Prostate gland (tissue), 2 donors: ENCODE data around the gene SEMA7A. TPM values are rescaled to one million over a fixed set of nuclear protein-coding genes. Genes with fewer than 3 reads are reported as not detected.

Experiments
- DNase-seq: peaks from one replicate; pipeline ENCODE4 v3.0.0-alpha.2; 2019; ENCODE audit warnings: low spot score
- H3K27ac ChIP-seq, 2 donors: fragments of 200-600 bp; sonication (generic); 2 replicates each; pipeline ENCODE4 v1.5.1; 2017 to 2019
- H3K27me3 ChIP-seq: fragments of 200-600 bp; sonication (generic); replicated peaks from 2 replicates; pipeline ENCODE4 v1.5.1; 2019; ENCODE audit not compliant: insufficient read depth
- H3K36me3 ChIP-seq, 2 donors: fragments of 200-600 bp; sonication (generic); 1 replicate in 1 of 2; 2 replicates in 1 of 2; pipeline versions ENCODE4 v1.5.1 to v1.8.1; 2017 to 2019
- H3K4me1 ChIP-seq: fragments of 200-600 bp; sonication (generic); replicated peaks from 2 replicates; pipeline ENCODE4 v1.5.1; 2019
- H3K4me3 ChIP-seq, 2 donors: fragments of 200-600 bp; sonication (generic); 2 replicates each; pipeline ENCODE4 v1.5.1; 2017 to 2019
- H3K9me3 ChIP-seq: fragments of 200-600 bp; sonication (generic); 2 replicates; pipeline ENCODE4 v1.5.1; 2017
- CTCF ChIP-seq, 4 experiments: fragments of 200-600 bp in 2 of 4; fragments of 450-650 bp in 2 of 4; sonication (generic) in 2 of 4; IDR thresholded peaks; 1 replicate in 3 of 4; 2 replicates in 1 of 4; pipeline ENCODE4 v1.5.1; 2016 to 2019; ENCODE audit warnings: antibody characterized with exemption in 4 of 4, mild to moderate bottlenecking in 2 of 4, moderate library complexity in 2 of 4
- POLR2A ChIP-seq: fragments of 450-650 bp; IDR thresholded peaks from one replicate; pipeline ENCODE4 v1.6.1; 2016; ENCODE audit warnings: antibody characterized with exemption, mild to moderate bottlenecking
- POLR2AphosphoS5 ChIP-seq: sonication (generic); formaldehyde crosslinking; IDR thresholded peaks from one replicate; pipeline ENCODE4 v1.6.1; 2017; ENCODE audit warnings: antibody characterized with exemption
- WGBS: methylation state at CpG from one replicate; pipeline ENCODE4 v1.1.5; 2018; 5-methylcytosine and 5-hydroxymethylcytosine counted together
- intact Hi-C: fragments of 100-400 bp; cut with DNase I; formaldehyde crosslinking; loops from one replicate; pipeline ENCODE4 v1.14.2; 2022
- total RNA-seq, 2 donors: library from RNA; depleted of rRNA; stranded (reverse); fragments of >200 nt; gene quantifications; one replicate each; pipeline ENCODE4 v1.1.0, GENCODE V29; 2016

Gene SEMA7A
- total RNA-seq, 2 donors from 2014 or later = 1.3 to 171 TPM

- TF ChIP-seq POLR2A = no peak
- TF ChIP-seq CTCF (IDR thresholded peaks at IDR 0.05) = no peak
- no peak for TF ChIP-seq POLR2AphosphoS5
- WGBS = over 99% methylated on average over 6 of the region's 6 CpGs
- Histone ChIP-seq H3K4me1 (no peaks in the 10 kb centered on the region), H3K9me3 (no peaks in the 10 kb centered on the region), H3K36me3 (no peaks in the 10 kb centered on the region), H3K27ac (no peak overlapping the region), H3K27me3 (no peaks in the 10 kb centered on the region), H3K4me3 (no peak overlapping the region)
- intact Hi-C loops = no loop called here
- no peak for DNase-seq
Measured at GRCh38 chr15:74468341-74469032, 34.7 kb upstream of the SEMA7A start.

GRCh38 chr15:74466570-74466969 lies 32.8 kb upstream of the SEMA7A start:
- WGBS = 93% methylated on average over 1 of the region's 1 CpG
- Histone ChIP-seq H3K9me3 (no peaks in the 10 kb centered on the region), H3K27ac (no peak overlapping the region), H3K4me1 (no peaks in the 10 kb centered on the region), H3K36me3 (no peaks in the 10 kb centered on the region), H3K4me3 (no peak overlapping the region), H3K27me3 (no peaks in the 10 kb centered on the region)
- intact Hi-C loops = no loop called here
- no peak for TF ChIP-seq CTCF (IDR thresholded peaks at IDR 0.05)
- TF ChIP-seq POLR2AphosphoS5 = no peak
- no peak for TF ChIP-seq POLR2A
- no peak for DNase-seq

- H3K36me3 ChIP-seq = no peaks in the 10 kb centered on the region
- no peak for DNase-seq
- no peaks in the 10 kb centered on the region for H3K27me3 ChIP-seq
- no peaks in the 10 kb centered on the region for H3K9me3 ChIP-seq
- 98% methylated on average over 2 of the region's 2 CpGs for WGBS
- H3K4me3 ChIP-seq = no peak overlapping the region
- no peak for TF ChIP-seq POLR2AphosphoS5
- TF ChIP-seq POLR2A = no peak
- TF ChIP-seq CTCF (IDR thresholded peaks at IDR 0.05) = no peak
- no peak overlapping the region for H3K27ac ChIP-seq
- intact Hi-C loops = loop anchor here (5.0 kb wide), 2 partner anchors 77 to 152 kb away; partner anchors contain the start of genes ARID3B and CLK3
- H3K4me1 ChIP-seq = no peaks in the 10 kb centered on the region
Measured at GRCh38 chr15:74464897-74465296, 31.1 kb upstream of the SEMA7A start.

- Histone ChIP-seq H3K27ac (no peak overlapping the region), H3K4me1 (no peaks in the 10 kb centered on the region), H3K27me3 (no peaks in the 10 kb centered on the region), H3K9me3 (no peaks in the 10 kb centered on the region), H3K36me3 (no peaks in the 10 kb centered on the region), H3K4me3 (no peak overlapping the region)
- WGBS = 85% methylated on average over 2 of the region's 2 CpGs
- DNase-seq = no peak
- TF ChIP-seq CTCF (IDR thresholded peaks at IDR 0.05) (no peak), POLR2A (no peak), POLR2AphosphoS5 (no peak)
- intact Hi-C loops = loop anchor here (5.0 kb wide), 2 partner anchors 78 to 153 kb away; partner anchors contain the start of genes ARID3B and CLK3
Measured at GRCh38 chr15:74464216-74464615, 30.5 kb upstream of the SEMA7A start.

GRCh38 chr15:74463634-74464033 lies 29.9 kb upstream of the SEMA7A start:
- Histone ChIP-seq H3K36me3 (no peaks in the 10 kb centered on the region), H3K4me3 (no peak overlapping the region), H3K9me3 (no peaks in the 10 kb centered on the region), H3K27me3 (no peaks in the 10 kb centered on the region), H3K27ac (no peak overlapping the region), H3K4me1 (no peaks in the 10 kb centered on the region)
- TF ChIP-seq CTCF (IDR thresholded peaks at IDR 0.05) = no peak
- no peak for TF ChIP-seq POLR2AphosphoS5
- TF ChIP-seq POLR2A = no peak
- intact Hi-C loops = loop anchor here (5.0 kb wide), 2 partner anchors 79 to 154 kb away; partner anchors contain the start of genes ARID3B and CLK3
- DNase-seq = no peak
